ENCODE measurements around the gene XYLT2.
"Not testable (repeated sequence)": the region's sequence is repeated elsewhere in the genome, so short reads cannot be mapped to it uniquely, and the experiment has no call there.

The XYLT2 gene

DNA sequence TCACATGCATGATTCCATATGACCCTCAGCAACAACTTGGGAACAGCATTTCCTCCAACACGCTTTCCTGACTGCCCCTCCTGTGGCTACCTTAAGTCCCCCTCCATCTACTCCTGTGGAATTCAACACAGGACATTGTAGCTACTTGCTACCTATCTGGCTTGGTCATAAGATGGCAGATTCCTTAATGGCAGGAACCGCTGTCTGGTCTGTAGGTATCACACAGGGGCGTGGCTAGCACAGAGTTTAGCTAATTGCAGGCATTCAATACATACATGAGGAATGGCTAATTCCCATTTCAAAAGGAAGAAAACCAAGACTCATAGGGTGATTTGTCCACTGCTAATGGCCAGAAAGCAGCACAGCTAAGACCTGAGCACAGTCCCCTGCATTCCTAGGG, 42.8 kb downstream of the XYLT2 start:
- in situ Hi-C loops (cut with MboI; ENCODE audit: low sequenced_read_pairs): no loop called here

DNA sequence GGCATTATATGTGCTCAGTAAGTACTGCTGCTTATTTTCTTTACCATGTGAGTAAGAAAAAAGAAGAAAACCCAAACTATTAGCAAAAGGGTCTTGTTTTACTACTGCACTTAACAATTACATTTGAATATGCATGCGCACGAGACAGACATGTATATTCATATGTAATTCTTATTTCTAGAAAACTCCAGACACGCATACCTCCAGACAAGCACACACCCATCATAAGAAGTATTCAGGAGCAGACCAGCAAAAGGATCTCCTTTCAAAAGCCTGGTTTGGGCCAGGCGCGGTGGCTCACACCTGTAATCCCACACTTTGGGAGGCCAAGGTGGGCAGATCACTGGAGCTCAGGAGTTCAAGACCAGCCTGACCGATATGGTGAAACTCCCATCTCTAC, 43.6 kb downstream of the XYLT2 start:
- in situ Hi-C loops (cut with MboI; ENCODE audit: low sequenced_read_pairs): no loop called here

DNA sequence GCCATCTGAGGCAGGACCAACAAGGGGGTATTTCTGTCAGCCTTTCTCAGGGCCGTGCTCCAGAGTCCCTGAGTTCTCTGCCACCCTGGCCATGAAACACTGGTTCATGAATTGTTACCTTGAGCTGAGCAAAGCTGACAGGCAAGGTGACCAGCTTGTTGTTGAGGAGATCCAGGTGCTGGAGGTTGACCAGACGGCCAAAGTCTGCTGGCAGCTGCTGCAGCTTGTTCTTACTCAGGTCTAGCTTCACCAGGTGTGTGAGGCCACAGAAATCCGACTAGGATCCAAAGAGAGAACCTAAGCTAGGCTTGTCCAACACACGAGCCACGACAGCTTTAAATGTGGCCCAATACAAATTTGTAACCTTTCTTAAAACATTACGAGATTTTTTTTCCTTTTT, 46.7 kb downstream of the XYLT2 start:
- in situ Hi-C loops (cut with MboI; ENCODE audit: low sequenced_read_pairs): no loop called here

GRCh38 chr17:50393700-50394099, 47.8 kb downstream of the XYLT2 start:
- in situ Hi-C loops (cut with MboI; ENCODE audit: low sequenced_read_pairs): no loop called here

- in situ Hi-C loops (cut with MboI; ENCODE audit: low sequenced_read_pairs): no loop called here
Observed at GRCh38 chr17:50394711-50395110, 48.8 kb downstream of the XYLT2 start.

- in situ Hi-C loops (cut with MboI; ENCODE audit: low sequenced_read_pairs): no loop called here
Observed at GRCh38 chr17:50396261-50397110, 50.6 kb downstream of the XYLT2 start.

- in situ Hi-C loops (cut with MboI; ENCODE audit: low sequenced_read_pairs): no loop called here
Observed at GRCh38 chr17:50397111-50397918, 51.4 kb downstream of the XYLT2 start, which contains the start of gene LRRC59. TSS of gene LRRC59 (minus strand) at chr17:50397523. CDS start at chr17:50397317, 206 bp downstream.

- in situ Hi-C loops (cut with MboI; ENCODE audit: low sequenced_read_pairs): no loop called here
Observed at GRCh38 chr17:50397919-50398285, 52.0 kb downstream of the XYLT2 start.

DNA sequence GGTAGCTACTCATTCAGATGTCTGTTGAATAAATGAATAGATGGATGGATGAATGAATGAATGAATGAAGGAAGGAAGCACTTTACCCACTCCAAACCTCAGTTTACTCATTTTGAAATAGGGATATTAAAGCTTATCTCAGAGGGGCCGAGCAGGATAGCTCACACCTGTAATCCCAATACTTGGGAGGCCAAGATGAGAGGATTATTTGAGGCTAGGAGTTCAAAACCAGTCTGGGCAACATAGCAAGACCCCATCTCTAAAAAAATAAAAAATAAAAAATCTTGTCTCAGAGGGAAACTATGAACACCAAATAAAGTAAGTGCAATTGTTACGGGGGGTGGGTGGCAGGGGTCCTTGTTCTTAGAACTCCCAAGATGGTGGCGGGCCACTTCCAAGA, 52.7 kb downstream of the XYLT2 start:
- in situ Hi-C loops (cut with MboI; ENCODE audit: low sequenced_read_pairs): not testable (repeated sequence)

GRCh38 chr17:50399591-50399990, 53.7 kb downstream of the XYLT2 start:
- in situ Hi-C loops (cut with MboI; ENCODE audit: low sequenced_read_pairs): not testable (repeated sequence)

DNA sequence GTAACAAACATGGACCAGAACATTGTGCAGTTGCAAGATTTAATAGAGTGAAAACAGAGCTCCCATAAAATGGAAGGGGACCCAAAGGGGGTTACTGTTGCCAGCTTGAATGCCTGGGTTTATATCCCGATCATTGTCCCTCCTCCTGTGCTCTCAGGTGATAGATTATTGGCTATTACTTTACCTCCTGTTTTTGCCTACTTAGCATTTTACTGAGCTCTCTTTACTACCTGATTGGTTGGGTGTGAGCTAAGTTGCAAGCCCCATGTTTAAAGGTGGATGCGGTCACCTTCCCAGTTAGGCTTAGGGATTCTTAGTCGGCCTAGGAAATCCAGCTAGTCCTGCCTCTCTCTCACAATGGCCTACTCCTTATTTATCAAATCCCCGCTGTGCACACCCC, 59.4 kb downstream of the XYLT2 start:
- in situ Hi-C loops (cut with MboI; ENCODE audit: low sequenced_read_pairs): not testable (repeated sequence)

GRCh38 chr17:50406578-50406977, 60.7 kb downstream of the XYLT2 start:
- in situ Hi-C loops (cut with MboI; ENCODE audit: low sequenced_read_pairs): no loop called here

- in situ Hi-C loops (cut with MboI; ENCODE audit: low sequenced_read_pairs): no loop called here
Observed at GRCh38 chr17:50407921-50408320, 62.0 kb downstream of the XYLT2 start.

Measured in HL-60/S4 treated with retinoic acid at 250 ng/mL for 4 days and 3 days (cell line).